NCI-H187 treated with DMSO at 0.1 percent for 48 hours (cell line): Measurements from ENCODE around the gene DNASE1L3.
"Not testable (repeated sequence)": the region's sequence is repeated elsewhere in the genome, so short reads cannot be mapped to it uniquely, and the experiment has no call there.

Experiments used
- DNase-seq: peaks from one replicate; lab custom pipeline; 2025; lab: John Stamatoyannopoulos, UW

DNASE1L3 gene

DNA sequence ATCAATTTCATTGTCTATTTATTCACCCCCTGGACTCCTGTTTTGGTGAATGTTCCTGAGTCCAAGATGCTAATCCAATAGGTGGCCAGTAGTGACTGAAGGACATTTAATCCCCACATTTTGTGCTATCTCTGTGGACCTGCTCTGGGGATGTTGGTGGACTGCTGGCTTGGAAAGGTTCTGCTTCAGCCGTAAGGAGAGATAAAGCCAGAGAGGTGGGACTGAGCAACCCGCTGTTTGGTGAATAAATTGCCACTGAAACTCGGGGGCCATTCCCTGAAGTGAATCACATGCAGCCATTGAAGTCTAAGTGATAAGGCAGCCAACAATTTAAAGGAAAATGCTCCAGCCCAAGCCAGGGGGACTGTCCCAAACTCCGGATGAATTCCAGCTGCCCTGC is 25.2 kb upstream of the DNASE1L3 start:
- no peak for DNase-seq

DNA sequence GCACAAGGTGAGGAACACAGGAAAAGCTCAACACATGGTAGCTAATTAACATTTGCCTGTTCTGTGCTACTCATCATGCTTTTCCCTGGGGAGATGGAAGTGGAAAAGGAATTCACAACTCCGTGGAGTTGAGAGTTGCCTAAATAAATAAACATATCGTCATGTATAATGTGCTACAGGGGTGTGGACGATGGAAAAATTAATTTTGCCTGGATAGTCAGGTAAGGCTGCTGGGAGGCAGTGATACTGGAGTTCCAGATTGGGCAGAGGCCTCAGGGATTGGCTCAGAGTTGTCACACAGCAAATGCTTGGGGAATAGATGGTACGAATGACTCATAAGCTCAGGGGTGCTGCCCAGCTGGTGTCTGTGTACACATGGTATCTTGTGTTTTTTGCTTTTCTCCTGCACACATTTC is 23.8 kb upstream of the DNASE1L3 start:
- no peak for DNase-seq

DNA sequence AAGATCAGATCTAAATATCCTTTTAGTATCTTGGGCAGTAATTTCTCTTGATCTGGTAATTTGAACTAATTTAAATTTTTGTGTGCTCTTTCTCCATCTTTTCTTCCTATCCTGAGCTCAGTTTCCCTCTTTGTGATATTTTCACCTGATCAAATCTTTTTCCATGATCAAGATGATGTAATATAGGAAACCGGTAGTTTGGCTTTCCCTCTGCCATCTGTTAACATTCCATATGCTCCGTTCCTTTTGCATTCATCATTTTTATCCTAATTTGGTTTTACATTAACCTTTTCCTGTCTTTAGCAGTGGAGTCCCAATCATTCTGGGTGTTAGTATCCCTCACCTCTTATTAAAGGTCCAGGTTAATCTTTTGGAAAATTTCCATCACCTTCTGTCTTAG is 20.9 kb upstream of the DNASE1L3 start:
- no peak for DNase-seq

DNA sequence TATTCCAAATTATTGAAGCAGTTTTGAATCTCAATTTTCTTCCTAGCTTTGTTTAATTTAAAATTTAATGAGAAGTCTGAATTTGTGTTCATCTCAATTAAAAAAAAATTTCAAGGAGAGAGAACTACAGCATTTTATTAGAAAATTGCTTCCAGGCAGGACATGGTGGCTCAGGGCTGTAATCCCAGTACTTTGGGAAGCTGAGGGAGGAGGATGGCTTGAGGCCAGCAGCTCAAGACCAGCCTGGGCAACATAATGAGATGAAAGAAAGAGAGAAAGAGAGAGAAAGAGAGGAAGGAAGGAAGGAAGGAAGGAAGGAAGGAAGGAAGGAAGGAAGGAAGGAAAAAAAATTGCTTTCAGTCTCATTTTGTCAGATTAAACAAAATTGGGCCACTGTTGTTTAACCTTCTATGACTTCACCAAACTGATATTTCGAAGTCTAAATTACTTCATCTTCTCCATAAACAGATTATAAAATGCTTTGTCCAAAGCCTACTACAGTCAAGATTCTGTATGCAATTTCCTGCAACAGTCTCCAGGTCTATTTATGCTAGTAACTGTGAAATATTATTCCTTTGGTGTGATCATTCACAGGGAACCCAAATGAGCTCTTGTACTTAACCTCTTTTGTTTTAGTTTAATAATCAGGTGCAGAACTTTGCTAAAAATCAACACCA is 20.2 kb upstream of the DNASE1L3 start:
- no peak for DNase-seq

DNA sequence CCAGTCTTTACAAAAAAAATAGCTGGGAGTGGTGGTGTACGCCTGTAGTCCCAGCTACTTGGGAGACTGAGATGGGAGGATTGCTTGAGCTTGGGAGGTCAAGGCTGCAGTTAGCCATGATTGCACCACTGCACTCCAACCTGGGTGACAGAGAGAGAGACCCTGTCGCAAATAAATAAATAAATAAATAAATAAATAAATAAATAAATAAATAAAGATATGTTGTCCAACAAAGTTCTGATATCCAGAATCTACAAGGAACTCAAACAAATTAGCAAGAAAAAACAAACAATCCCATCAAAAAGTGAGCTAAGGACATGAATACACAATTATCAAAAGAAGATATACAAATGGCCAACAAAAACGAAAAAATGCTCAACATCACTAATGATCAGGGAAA is 17.2 kb upstream of the DNASE1L3 start:
- not testable (repeated sequence) for DNase-seq

DNA sequence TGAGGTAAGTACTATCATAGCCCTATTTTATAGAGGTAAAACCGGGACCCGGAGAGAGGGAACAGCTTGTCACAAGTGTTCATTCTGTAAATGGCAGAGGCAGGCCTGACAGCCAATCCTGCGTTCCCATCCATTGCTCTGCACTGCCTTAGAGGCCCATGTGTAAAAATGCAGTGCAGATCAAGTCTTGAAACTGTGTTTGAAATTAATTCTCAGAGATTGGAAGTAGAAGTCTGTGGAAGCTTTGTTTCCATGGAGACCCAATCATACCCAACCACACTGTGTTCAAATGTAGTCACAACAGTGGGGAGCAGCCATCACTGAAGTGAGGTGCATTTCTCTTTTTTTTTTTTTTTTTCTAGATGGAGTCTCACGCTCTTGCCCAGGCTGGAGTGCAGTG is 13.1 kb upstream of the DNASE1L3 start:
- DNase-seq, result no peak

DNA sequence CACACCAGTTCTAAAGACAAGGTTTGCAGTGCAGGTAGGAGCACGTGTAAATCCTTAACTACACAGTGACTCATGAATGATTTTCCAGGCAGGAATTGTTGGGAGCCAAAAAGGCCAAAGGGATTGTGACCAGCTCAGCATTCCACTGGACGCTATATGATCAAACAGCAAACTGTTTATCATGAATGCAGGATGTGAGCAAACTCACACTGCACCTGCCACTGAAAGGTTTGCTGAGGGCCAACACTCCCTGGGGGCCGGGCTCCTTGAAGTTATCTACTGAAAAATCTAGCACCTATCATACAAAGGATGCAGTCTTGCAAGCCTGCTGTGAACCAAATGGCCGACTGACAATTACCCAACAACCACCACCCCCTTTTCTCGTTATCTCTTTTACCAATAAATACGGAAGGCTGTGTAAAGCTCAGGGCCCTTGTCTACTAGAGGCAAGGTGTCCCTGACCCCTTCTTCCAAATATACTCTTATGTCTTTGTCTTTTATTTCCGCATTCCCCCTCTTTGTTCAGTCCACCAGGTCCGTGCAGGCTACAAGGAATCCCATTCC is 11.5 kb upstream of the DNASE1L3 start:
- DNase-seq, result no peak

DNA sequence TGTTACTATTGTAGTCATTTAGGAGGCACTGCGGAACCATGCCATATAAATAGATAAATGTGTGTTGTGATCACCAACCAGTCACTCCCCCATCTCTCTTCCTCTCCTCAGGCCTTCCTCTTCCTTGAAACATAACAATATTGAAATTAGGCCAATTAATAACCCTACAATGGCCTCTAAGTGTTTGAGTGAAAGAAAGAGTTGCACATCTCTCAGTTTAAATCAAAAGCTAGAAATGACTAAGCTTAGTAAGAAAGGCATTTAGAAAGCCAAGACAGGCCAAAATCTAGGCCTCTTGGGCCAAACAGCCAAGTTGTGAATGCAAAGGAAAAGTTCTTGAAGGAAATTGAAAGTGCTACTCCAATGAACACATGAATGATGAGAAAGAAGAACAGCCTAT is 8.1 kb upstream of the DNASE1L3 start:
- no peak for DNase-seq

DNA sequence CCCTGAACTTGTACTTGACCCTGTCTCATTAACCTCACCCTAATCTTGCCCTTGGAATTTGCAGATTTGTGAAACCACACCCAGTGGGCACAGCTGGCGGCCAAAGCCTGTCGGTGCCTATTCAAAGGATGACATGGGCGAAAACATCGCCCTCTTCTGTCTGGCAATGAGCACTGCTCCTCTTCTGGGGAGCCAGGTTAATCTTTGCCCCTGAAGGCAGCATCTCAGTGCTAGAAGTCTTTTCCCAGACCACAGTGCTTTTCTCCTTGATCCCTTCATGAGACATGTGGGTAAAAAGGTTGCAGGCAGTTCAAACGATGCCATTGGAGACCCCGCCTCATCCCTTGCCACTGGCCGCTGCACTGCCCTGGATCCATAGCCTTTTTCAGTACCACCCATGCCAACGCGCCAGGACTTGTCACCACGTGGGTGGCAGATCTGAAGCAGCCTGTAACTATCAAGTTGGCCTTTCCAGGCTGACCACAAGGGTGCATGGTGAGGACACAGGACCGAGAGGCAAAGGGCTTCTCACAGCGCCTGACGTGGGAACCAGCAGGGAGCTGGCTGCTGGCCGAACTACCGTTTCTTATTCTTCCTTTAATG is 6.5 kb upstream of the DNASE1L3 start:
- DNase-seq, result no peak

DNA sequence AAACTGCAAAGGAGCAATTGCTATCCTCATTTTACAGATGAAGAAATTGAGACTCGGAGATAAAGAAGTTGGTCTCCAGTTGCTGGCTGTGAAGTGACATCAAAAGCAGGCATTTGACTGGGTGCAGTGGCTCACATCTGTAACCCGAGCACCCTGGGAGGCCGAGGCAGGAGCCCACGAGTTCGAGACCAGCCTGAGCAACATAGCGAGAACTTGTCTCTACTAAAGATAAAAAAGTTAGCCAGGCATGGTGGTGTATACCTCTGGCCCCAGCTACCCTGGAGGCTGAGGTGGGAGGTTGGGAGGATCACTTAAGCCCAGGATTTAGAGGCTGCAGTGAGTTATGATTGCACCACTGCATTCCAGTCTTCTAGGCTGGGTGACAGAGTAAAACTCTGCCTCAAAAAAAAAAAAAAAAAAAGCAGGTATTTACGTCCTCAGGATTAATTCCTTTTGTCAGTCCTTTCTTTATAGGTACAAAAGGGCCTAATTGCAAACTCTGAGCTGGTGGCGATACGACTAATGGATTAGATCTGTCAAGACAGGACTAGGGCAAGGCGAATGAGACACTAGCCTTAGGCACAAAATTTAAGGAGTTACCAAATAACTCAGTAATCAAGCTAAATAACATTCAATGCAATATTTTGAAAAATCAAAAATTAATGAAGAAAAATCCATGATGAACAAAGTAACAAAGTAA is 5.9 kb upstream of the DNASE1L3 start:
- no peak for DNase-seq

DNA sequence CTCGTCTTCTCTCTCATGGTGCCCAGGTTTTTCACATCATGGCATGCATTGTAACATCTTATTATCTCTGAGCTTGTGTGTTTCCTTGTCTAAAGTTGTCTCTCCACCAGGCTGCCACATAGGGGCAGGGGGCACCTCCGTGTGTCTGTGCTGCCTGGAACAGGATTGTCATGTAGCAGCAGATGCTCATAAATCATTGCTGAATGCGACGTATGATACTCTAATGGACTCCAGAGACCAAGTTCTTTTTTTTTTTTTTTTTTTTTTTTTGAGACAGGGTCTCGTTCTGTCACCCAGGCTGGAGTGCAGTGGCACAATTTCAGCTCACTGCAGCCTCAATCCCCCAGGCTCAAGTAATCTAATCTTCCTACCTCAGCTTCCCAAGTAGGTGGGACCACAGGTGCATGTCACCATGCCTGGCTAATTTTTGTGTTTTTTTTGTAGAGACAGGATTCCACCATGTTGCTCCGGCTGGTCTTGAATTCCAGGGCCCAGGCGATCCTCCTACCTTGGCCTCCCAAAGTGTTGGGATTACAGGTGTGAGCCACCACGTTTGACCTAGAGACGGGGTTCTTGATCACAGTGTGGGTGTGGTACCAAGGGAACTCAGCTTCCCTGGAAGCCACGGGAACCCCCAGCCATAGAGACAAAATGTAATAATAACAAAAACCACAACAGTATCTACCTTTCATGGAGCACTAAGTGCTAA is 4.7 kb upstream of the DNASE1L3 start:
- DNase-seq, result no peak

DNA sequence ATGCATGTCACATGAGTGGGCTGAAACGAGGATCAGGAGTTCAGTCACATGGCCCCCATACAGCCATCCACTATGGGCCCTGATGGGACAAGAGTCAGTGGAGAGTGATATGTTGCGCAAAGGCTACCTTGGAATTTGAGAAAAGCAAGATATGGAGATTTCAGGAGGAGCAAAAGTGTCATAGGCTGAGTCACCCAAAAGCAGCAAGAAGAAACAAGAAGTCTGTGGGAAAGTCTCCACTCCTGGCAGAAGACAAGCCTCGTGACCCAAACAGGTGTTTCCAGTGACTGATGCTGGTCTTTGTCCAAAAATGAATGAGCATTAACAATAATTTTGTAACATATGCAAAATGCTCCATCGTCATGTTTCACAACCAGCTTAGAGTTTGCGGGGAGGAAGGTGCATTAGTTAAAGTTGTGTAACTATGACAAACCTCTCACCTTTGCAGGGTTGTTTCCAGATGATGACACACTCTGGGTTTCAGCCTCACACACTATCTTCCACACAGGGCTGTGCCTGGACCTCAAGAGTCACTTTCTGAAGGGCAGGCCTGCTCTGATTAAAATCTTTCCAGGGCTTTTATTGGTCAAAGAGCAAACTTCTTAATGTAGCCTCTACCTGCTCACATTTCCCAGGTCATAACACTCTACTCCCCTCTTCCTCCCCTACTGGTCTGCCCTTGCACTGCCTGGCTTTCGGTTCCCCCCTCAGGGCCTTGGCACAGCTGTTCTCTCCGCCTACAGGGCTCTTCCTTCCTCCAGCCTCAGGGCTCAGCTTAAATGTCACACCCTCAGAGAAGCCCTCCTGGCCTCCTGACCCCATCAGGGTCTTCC is 3.9 kb upstream of the DNASE1L3 start:
- no peak for DNase-seq

DNA sequence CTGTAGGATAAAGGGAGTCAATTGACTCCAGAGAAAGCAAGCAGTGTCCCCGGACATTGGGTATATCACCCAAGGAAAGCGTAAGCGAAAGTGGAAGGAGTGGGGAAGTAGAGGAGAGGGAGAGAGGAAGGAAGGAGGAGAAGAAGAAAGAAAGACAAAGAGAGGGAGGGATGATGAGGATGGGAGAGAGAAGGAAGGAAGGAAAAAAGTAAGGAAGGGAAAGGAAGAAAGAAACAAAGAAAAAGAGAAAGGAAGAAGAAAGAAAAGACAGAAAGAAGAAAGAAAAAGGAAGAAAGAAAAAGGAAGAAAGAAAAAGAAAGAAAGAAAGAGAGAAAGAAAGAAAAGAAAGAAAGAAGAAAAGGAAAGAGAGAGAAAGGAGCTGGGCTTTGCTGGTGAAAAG is 839 bp downstream of the DNASE1L3 start:
- DNase-seq, result no peak

DNA sequence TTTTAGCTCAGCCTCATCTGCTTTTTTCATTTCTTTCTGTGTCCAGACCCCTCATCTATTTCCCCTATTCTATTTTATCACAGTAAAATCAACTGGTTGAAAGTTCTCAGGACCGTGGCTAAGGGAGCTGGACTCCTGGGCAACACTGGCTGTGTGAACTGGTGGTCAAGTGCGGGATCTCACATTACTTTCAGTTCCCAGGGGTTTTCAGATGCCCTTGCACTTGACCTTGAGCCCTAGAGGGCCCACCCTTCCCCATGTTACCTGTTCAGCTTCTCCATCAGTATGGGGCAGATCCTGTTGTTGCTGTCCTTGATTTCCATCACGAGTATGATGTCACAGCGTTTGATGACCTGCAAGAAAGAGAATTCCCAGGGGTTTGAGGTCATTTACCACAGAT is 2.8 kb downstream of the DNASE1L3 start:
- no peak for DNase-seq

DNA sequence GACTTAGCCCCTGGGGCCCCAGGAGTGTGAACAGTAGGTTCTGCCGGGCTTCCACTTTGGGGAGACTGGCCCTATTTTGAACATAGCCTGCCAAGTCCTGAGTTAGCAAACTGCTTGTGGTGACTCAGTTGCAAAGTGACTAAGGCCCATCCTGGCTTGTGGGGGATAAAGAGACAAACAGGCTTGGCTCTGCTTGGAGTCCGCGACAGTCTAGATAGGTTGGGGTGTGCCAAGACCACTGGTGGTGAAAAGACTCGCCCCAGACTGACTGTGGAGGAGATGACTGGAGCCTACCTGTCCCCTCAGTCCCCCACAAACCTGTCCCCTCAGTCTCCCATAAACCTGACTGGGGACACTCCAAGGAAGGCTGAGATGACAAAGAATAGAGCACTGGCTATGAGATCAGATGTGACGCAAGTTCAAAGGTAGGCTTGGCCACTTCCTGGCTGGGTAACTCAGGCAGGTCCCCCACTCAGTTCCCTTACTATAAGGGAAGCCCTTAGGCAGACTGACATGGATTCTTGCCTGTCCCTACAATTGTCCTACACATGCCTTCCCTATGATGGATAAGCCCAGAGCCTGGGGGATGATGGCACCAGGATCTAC is 4.3 kb downstream of the DNASE1L3 start:
- DNase-seq, result no peak

DNA sequence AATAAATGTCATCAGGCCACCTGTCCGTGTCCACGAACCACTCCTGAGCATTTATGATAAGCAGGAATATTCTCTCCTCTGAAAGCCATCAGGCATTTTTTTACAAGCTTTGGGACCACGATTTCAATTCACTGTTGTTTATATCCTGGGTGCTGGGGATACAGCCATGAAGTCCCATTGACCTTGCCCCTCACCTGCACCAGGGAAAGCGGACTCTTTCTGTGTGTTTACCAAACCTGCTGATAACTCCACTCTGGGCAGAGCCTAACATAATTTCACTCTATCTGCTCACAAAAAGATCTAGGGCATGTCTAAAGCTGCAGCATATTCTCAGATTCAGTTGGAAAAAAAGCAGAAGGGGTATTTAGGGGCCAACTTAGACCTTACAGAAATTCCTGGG is 4.8 kb downstream of the DNASE1L3 start:
- DNase-seq, result no peak

DNA sequence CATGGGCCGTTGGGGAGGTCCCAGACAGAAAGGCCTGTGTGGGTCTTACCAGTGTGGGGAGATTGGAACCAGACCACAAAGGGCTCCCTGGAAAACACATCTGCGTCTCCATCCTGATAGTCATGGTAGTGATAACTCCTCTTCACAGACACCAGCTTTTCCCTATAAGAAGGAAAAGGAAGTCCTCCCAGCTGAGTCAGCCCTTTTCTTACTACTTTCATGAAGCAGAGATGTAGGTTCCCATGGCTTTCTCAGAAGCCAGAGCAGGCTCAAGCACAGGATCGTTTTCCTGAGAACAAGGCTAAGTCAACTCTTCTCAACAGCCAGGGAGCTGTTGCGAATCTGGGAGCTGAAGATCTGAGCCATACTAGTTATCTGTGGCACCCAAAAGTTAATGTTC is 6.1 kb downstream of the DNASE1L3 start:
- DNase-seq, result no peak

DNA sequence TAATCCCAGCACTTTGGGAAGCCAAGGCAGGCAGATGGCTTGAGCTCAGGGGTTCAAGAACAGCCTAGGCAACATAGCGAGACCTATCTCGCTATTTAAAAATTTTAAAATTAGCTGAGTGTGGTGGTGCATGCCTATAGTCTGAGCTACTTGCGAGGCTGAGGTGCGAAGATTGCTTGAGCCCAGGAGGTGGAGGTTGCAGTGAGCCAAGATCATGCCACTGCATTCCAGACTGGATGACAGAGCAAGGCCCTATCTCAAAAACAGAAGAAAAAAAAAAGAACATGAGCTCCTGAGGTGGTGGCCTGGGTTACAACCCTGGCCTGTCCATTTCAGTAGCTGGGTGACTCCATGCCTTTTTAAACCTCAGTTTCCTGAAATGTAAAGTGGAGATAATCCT is 7.2 kb downstream of the DNASE1L3 start:
- DNase-seq, result no peak

DNA sequence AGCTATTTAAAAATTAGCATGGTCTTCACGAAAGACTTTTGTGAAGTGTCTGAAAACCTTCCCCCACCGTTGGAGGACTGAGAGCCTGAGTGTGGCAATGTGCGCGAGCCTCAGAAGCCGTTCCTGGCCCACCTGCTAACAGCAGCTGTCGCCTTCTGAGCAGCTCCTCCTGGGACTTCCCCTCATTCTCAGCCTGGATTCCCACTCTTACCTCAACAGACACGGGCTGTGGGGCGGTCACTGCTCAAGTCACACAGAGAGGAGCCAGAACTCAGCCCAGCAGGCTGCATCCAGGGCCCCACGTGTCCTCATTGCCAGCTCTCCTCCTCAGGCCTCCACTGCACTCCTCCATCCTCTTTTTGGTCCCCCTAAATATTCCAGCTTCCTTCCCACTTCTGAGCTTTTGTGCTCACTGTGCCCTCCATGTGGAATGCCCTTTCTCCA is 7.8 kb downstream of the DNASE1L3 start:
- no peak for DNase-seq

DNA sequence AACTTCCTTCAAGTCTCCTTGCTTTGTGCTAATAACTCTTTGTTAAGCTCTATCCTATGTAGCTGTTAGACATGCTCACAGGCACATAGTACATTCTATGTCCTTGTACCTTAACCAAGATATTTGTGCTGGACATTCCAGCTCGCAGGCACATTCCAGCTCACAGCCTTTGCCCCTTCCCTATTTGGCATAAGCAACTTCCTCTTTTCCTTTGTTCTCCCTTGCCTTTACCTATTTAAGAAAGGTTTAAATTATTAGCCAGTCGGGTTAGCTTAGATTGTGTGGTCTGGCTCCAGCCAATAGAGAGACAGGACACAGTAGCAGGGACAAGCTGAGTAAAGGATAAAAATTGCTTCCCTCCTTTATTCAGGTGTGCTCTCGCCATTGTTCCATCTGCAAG is 9.3 kb downstream of the DNASE1L3 start:
- DNase-seq, result not testable (repeated sequence)

DNA sequence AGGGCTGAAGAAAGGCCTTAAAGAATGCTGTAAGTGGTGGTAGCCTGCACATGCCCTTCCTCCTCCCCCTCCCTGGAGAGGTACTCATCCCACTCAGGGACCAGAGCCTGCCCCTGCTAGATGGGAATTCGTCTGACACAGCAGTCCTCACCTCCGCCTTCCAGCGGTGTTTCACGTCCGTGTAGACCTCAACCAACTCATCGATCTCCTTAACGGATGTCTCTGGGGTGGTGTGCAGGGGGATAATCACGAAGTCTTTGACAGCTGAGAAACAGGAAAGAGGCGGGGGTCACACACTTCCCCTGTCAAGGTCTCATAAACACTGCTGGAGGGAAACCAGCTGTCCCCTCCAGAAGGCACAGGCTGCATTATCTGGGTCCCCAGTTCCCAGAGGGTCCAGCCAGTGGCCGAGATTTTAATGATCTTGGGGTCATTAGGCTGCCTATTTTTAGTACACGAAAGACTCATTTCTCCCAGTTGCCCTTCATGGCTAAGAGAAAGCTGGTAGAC is 9.9 kb downstream of the DNASE1L3 start:
- DNase-seq, result no peak
